Effector CD4-positive, alpha-beta T cell (primary cell): ENCODE measurements around the gene KMT2A.
"Not testable (repeated sequence)": the region's sequence is repeated elsewhere in the genome, so short reads cannot be mapped to it uniquely, and the experiment has no call there.

Experiments
- DNase-seq: peaks from one replicate; pipeline ENCODE4 v3.0.0-alpha.2; 2020
- total RNA-seq: gene quantifications from one replicate; lab custom pipeline; 2026; lab: John Stamatoyannopoulos, UW

The KMT2A gene
- 290 reads per million, percentile 95 among the genes with 10 or more reads in this experiment for total RNA-seq

- DNase-seq = peak; percentile 90
These were observed at the start of gene KMT2A for GRCh38 chr11:118435893-118436624. KMT2A (plus strand) TSS chr11:118436492; CDS start chr11:118436513, 21 bp downstream.

DNA sequence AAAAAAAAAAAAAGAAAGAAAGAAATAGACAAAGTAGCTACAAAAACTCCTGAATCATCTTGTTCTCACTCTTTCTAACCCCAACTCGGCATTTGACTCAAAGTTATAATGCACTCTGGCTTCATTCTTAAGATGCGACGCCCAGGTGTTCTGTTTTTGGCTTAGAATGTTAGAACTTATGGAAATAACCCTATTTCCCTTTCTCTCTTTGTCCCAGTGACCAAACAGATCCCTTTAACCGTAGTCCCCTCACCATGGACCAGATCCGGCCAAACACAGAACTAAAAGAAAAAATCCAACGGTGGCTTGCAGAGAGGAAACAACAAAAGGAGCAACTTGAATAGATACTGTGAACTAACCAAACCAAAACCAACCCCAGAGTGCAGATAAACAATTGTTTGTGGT, 40.2 kb upstream of the KMT2A start:
- no peak for DNase-seq

DNA sequence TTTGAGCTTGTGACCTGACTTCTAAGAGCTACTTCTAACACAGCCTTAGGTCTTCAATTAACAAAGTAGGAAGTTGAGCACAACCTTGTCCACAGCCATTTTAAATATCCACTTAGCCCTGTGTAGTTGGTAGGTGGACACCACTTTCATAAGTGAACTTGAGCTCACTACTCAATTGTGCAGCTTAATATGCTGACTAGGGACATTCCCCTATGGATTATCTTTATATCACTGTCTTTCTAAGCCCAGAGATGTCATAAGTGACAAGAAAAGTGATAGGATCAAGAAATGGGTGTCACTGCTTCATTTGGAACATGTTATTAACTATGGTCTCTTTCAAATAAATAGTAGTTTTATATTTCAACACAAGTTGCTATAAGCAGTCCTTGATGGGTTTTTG, 38.8 kb upstream of the KMT2A start:
- no peak for DNase-seq

GRCh38 chr11:118398791-118399559, 37.3 kb upstream of the KMT2A start:
- DNase-seq = peak; percentile 60

- peak; percentile 92 for DNase-seq
These were observed 35.0 kb upstream of the KMT2A start, which contains the start of gene ATP5MG for GRCh38 chr11:118401151-118401879. ATP5MG (plus strand) TSS chr11:118401606; CDS start chr11:118401666, 60 bp downstream.

GRCh38 chr11:118401880-118402590, 34.3 kb upstream of the KMT2A start:
- DNase-seq = no peak

DNA sequence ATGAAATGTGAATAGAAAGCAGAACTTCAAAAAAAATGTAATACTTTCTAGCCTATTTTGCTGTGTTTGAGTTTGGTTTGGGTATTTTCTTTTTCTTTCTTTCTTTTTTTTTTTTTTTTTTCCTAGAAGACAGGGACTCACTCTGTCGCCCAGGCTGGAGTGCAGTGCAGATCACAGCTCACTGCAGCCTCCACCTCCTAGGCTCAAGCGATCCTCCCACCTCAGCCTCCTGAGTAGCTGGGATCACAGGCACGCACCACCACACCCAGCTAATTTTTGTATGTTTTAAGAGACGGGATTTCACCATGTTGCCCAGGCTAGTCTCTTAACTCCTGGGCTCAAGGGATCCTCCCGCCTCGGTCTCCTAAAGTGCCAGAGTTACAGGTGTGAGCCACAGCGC, 33.7 kb upstream of the KMT2A start:
- not testable (repeated sequence) for DNase-seq

- DNase-seq = no peak
These were observed 29.6 kb upstream of the KMT2A start for GRCh38 chr11:118406599-118407166.

GRCh38 chr11:118410055-118410745, 26.1 kb upstream of the KMT2A start:
- DNase-seq = no peak

GRCh38 chr11:118411530-118411929, 24.8 kb upstream of the KMT2A start:
- no peak for DNase-seq

- DNase-seq = no peak
These were observed 23.4 kb upstream of the KMT2A start for GRCh38 chr11:118412921-118413320.

- DNase-seq = no peak
These were observed 21.1 kb upstream of the KMT2A start for GRCh38 chr11:118415062-118415738.

DNA sequence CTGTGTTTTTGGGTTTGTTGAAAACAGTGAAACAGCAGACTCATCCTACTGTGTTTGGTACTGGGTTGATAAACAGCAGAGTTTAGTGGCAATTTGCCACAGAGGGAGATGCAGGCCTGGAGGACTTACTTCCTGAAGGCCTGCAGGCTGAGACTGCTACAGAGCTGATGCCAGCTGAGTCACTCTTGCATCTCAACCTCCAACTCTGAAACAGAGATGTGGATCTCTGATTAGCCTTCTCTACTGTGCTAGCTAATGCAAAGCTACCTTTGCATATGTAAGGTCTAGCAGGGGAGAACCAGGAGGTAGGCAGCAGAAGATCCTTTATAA, 20.6 kb upstream of the KMT2A start:
- DNase-seq = no peak

DNA sequence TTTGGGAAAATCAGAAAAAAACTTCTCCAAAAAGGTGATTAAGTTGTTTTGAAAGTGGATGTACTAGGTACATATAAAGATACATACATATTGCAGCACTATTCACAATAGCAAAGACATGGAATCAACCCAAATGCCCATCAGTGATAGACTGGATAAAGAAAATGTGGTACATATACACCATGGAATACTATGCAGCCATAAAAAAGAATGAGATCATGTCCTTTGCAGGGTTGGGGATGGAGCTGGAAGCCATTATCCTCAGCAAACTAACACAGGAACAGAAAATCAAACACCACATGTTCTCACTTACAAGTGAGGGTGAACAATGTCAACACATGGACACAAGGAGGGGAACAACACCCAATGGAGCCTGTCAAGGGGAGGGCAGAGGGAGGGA, 19.4 kb upstream of the KMT2A start:
- DNase-seq = not testable (repeated sequence)

- DNase-seq = no peak
These were observed 18.5 kb upstream of the KMT2A start for GRCh38 chr11:118417801-118418200.

- no peak for DNase-seq
These were observed 17.5 kb upstream of the KMT2A start for GRCh38 chr11:118418766-118419165.

GRCh38 chr11:118427707-118428106, 8.6 kb upstream of the KMT2A start:
- DNase-seq = no peak

DNA sequence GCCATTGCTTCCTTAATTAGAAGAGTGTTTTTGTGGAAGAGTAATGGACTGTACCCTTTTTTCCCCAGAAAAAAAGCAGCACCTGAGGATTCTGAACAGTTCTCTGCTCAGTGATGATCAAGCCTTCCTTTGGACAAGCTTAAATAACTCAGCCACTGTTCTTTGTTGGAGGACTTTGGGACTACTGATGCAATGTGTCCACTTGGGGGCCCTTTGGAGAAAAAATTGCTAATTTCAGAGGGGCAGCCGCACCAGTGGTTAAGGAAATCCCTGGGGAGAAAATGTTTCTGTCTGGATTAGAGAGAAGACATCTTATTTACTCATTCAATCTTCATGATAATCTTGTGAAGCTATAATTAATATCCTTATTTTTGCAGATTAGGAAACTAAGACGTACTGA, 5.3 kb upstream of the KMT2A start:
- DNase-seq = no peak

- no peak for DNase-seq
These were observed 2.2 kb upstream of the KMT2A start for GRCh38 chr11:118434123-118434552.

DNA sequence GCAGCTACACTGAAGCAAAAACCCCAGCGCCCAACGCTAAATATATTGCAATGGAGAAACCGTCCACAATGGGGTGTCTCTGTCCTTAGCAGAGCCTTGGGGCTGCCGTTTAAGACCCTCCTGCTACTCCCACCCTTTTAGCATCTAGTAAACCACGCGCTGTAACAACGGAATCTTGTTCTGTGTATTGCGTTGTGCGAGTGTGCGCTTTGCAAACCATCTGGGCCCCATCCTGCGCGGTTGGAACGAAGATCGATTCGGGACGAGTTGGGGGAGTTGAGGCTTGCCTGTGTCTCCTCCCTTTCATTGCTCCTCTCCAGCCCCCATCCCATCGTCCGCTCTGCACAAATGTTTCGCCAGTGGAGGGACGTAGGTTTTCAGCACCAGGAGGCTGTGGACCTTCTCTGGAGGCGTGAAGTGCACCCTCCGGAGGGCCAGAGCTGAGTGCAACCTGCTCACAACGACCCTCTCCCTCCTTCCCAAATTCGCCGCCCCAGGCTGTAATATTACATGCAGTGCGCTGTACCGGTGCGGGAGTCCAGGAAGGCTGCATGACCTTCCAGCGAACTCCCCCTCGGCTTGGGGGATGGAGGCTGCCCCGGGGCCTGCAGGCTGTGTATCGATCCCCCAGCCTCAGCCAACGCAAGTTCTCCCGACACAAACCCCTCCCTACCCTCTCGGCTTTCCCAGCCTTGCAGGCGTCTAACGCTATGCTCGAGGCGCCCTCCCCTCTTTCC, 1.6 kb upstream of the KMT2A start:
- peak; percentile 42 for DNase-seq
